Dendritic cell treated with granulocyte-macrophage colony-stimulating factor and Interleukin-4, amounts not matched to agents 40 ng/mL and 50 ng/mL, for 4 days (primary cell): ENCODE results near the gene ME3.
"Not testable (repeated sequence)": the region's sequence is repeated elsewhere in the genome, so short reads cannot be mapped to it uniquely, and the experiment has no call there.

ENCODE experiments used
- H3K27ac Mint-ChIP-seq: one replicate; pipeline ENCODE4 v1.8.0; 2022; ENCODE audit warnings: mild to moderate bottlenecking, mixed read lengths
- H3K27me3 Mint-ChIP-seq: one replicate; pipeline ENCODE4 v1.8.0; 2022; ENCODE audit warnings: mild to moderate bottlenecking, mixed read lengths
- H3K36me3 Mint-ChIP-seq: one replicate; pipeline ENCODE4 v1.8.0; 2022; ENCODE audit warnings: low read depth, mixed read lengths
- H3K4me1 Mint-ChIP-seq: one replicate; pipeline ENCODE4 v1.8.0; 2022; ENCODE audit warnings: low read depth, mixed read lengths
- H3K4me3 Mint-ChIP-seq: one replicate; pipeline ENCODE4 v1.8.0; 2022; ENCODE audit warnings: mild to moderate bottlenecking, moderate library complexity, mixed read lengths
- H3K9me3 Mint-ChIP-seq: one replicate; pipeline ENCODE4 v1.8.0; 2022; ENCODE audit warnings: mixed read lengths
- intact Hi-C: fragments of 100-400 bp; cut with micrococcal nuclease; formaldehyde crosslinking; loops from one replicate; pipeline ENCODE4 v1.15.0; 2022

Gene ME3

DNA sequence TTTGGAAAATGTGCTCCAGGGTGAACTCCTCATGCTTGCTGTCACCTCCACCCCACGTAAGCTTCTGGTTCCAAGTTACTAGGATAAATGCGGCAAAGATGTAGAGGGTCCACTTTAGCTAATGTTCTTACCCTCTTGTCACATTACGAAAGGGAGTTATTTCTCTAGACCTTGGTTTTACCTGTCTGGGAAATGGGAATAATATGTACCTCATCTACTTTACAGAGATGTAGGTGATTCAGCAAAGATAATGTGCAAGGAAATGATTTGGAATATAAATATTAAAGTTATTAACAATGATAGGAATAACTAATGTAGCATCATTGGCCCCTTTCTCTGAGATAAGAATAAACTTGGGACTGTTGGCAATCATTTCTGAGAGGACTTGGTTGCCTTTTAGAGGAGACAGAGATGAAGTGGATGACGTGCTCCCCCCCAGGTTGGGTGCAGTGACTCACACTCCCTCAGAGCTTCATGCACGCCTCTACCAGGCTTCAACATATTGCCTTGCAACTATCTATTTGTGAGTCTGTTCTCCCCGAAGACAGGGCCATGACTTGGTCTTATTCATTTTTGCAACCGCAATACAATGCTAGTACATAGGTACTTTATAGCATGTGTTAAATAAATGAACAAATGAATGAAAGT, 97.1 kb downstream of the ME3 start:
- Mint-ChIP-seq H3K4me1 (no peaks in the 10 kb centered on the region), H3K9me3 (no peaks in the 10 kb centered on the region), H3K36me3 (no peaks in the 10 kb centered on the region), H3K27me3 (no peaks in the 10 kb centered on the region), H3K27ac (no peak overlapping the region), H3K4me3 (no peak overlapping the region)
- intact Hi-C loops: no loop called here

DNA sequence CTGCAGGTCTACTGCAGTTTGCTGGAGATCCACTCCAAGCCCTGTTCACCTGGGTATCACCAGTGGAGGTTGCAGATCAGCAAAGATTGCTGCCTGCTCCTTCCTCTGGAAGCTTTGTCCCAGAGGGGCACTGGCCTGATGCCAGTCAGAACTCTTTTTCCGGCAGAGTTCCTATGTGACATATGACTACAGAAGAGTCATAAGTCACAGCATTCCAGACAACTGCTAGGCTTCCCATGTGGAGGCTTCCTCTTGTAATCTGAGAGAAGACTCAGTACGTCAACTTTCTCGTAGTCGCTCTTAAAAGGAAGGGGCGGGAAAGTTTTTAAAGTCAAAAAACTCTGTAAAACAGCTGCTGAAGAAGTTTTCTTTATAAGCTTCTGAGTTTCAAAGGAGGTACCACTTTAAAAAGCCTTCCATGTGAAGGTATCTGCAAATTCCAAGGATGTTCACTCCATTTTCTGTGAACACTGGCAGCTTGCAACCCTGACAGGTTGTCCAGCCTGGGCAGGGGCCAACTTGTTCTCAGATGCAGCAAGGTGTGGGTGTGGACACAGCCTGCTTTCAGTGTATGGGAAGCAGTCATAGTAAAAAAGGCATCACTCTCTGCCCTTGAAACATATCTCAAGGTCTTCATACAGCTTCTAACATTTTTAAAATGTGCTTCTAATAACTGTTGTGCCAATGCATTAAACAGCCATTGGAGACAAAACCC, 97.8 kb downstream of the ME3 start:
- Mint-ChIP-seq H3K4me3 (no peak overlapping the region), H3K27me3 (no peaks in the 10 kb centered on the region), H3K4me1 (no peaks in the 10 kb centered on the region), H3K9me3 (no peaks in the 10 kb centered on the region), H3K27ac (no peak overlapping the region), H3K36me3 (no peaks in the 10 kb centered on the region)
- intact Hi-C loops: no loop called here

DNA sequence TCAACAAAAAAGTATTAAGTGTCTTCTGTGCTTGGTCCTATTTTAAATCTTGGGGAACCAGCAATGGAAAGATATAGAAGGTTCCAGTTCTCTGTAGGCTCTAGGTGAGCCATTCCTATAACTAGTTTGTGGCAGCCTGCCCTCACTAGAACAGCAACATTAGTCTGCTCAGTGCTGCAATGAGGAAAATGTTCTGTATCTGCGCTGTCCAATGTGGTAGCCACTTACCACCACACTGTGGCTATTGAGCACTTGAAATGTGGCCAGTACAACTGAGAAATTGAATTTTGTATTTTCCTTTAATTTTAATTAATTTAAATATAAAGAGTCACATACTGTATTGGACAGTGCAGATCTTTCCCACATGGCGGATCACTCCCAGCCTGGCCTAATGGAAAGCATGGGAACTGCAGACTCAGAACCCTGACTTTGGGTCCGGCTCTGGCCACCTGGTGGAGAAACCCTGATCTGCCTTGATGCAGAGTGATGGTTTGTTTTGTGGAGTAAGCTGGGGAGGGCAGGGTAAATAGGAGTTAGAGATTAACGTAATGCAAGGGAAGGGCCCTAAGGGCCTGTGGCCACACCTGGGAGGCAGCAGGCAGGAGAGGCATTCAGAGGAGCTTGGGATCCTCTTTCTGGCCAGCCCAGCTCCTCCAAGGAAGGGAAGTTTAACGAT, 101.0 kb downstream of the ME3 start:
- intact Hi-C loops: no loop called here
- H3K4me1 Mint-ChIP-seq: peaks cover 6% of the 10 kb centered on the region
- no peak overlapping the region for H3K4me3 Mint-ChIP-seq
- H3K27ac Mint-ChIP-seq: no peak overlapping the region
- no peaks in the 10 kb centered on the region for H3K27me3 Mint-ChIP-seq
- no peaks in the 10 kb centered on the region for H3K9me3 Mint-ChIP-seq
- H3K36me3 Mint-ChIP-seq: no peaks in the 10 kb centered on the region

DNA sequence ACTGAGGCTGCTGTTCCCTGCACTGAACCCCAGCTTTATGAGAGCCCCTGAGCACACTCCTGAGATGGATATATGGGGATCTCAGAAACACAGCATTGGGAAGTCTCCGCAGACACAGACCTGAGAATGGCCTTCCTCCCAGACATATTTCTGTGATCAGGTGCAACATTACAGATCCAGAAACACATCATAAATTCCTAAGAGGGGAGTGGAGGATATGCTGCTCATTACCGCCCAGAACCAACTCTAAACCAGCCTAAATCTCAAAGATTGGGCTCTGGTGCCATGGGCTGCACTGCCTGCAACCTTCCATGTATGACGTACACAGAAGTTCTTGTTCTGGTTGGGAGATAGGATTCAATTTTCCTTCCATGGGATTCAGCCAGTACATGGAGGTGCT, 102.0 kb downstream of the ME3 start:
- no peak overlapping the region for H3K4me3 Mint-ChIP-seq
- no peaks in the 10 kb centered on the region for H3K9me3 Mint-ChIP-seq
- H3K36me3 Mint-ChIP-seq: no peaks in the 10 kb centered on the region
- H3K27ac Mint-ChIP-seq: no peak overlapping the region
- no peaks in the 10 kb centered on the region for H3K27me3 Mint-ChIP-seq
- intact Hi-C loops: no loop called here
- peaks cover 6% of the 10 kb centered on the region for H3K4me1 Mint-ChIP-seq

DNA sequence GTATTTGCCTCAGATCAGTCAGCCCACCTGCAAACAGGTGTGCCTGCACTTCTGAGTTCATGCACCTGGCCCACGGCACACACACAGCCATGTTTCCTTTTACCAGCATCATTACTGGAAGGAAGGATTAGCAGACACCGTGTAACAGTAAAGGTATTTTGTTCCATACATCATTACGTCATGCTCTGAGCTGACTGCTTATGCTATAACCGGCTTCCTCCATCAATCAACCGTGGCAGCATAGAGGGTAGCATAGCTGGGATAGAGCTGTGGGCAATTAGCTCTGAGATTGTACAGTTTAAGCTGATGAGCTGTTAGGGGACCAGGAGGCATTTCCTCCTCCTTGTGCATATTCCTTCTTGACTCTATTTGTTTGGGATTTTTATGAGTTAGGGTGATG, 102.4 kb downstream of the ME3 start:
- H3K27me3 Mint-ChIP-seq: no peaks in the 10 kb centered on the region
- intact Hi-C loops: no loop called here
- H3K9me3 Mint-ChIP-seq: no peaks in the 10 kb centered on the region
- no peak overlapping the region for H3K27ac Mint-ChIP-seq
- no peaks in the 10 kb centered on the region for H3K36me3 Mint-ChIP-seq
- no peak overlapping the region for H3K4me3 Mint-ChIP-seq
- H3K4me1 Mint-ChIP-seq: peaks cover 6% of the 10 kb centered on the region

DNA sequence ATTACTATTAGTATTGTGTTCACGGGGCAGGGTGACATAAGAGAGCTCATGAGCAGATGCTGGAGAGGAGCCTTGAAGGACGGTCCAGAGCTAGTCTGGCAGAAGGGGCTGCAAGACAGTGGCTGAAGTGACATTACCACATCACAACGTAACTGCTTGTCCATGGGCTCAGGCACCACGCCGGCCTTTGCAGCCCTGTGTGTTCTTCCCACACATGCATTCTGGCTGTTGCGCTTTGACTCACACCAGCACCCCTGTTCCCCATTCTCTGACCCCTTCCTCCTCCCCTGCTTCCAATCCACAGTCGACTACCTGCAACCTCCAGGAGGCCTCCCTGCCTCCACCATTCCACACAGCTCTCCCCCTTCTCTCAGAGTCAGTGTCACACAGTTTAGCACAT, 103.3 kb downstream of the ME3 start:
- Mint-ChIP-seq H3K27ac (no peak overlapping the region), H3K27me3 (no peaks in the 10 kb centered on the region)

DNA sequence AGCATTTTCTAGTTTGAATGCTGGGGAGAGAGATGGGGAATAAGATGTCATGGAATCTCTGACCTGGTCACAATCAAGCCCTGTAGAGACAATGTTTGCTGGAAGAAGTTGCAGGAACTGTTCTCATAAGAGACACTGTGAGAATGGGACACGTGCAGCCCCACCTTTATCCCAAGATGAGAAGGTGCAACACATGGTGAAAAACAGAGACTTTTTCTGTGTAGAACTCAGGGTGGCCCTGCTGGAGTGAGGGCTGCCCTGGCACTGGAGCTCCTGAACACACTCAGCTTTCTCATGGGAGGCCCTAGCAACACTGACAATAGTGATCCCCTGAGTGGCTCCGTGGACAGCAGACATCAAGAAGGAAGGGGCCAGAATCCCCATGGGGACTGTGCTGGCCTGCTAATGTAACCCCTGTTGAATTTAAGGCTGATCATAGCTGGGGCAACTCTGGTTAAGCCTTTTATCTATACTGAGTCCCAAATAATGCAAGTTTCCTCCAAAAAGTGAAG, 106.6 kb downstream of the ME3 start:
- no peak overlapping the region for H3K27ac Mint-ChIP-seq
- intact Hi-C loops: no loop called here
- H3K36me3 Mint-ChIP-seq: no peaks in the 10 kb centered on the region
- peaks cover 7% of the 10 kb centered on the region for H3K9me3 Mint-ChIP-seq
- H3K27me3 Mint-ChIP-seq: no peaks in the 10 kb centered on the region
- no peak overlapping the region for H3K4me3 Mint-ChIP-seq
- H3K4me1 Mint-ChIP-seq: peaks cover 6% of the 10 kb centered on the region

More for the DNA sequence above, 103.3 kb downstream of the ME3 start:
- H3K9me3 Mint-ChIP-seq: no peaks in the 10 kb centered on the region
- no peak overlapping the region for H3K4me3 Mint-ChIP-seq
- intact Hi-C loops: no loop called here
- peaks cover 6% of the 10 kb centered on the region for H3K4me1 Mint-ChIP-seq
- H3K36me3 Mint-ChIP-seq: no peaks in the 10 kb centered on the region

DNA sequence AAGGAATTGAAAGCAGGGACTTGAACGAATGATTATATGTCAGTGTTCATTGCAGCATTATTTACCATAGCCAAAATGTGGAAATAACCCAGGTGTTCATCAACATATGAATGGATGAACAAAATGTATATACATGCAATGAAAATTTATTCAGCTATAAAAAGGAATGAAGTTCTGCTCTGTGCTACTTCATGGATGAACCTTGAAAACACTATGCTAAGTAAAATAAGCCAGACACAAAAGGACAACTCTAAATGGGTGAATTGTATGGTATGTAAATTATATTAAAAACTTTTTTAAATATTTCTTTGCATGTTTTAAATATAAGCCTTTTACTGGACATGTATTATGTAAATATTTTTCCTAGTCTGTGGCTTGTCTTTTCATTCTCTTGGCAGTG, 107.0 kb downstream of the ME3 start:
- H3K27ac Mint-ChIP-seq: no peak overlapping the region
- H3K4me1 Mint-ChIP-seq: peaks cover 6% of the 10 kb centered on the region
- H3K9me3 Mint-ChIP-seq: peaks cover 7% of the 10 kb centered on the region
- H3K36me3 Mint-ChIP-seq: no peaks in the 10 kb centered on the region
- intact Hi-C loops: no loop called here
- H3K27me3 Mint-ChIP-seq: no peaks in the 10 kb centered on the region
- H3K4me3 Mint-ChIP-seq: no peak overlapping the region

DNA sequence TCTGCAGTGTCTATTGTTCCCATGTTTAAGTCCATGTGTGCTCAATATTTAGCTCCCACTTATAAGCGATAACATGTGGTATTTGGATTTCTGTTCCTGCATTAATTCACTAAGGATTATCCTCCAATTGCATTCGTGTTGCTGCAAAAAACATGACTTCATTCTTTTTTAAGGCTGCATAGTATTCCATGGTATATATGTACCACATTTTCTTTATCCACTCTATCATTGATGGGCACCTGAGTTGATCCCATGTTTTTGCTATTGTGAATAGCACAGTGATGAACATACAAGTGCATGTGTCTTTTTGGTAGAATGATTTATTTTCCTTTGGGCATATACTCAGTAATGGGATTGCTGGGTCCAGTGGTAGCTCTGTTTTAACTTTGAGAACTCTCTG, 109.6 kb downstream of the ME3 start:
- H3K4me3 Mint-ChIP-seq, H3K36me3 Mint-ChIP-seq, H3K27me3 Mint-ChIP-seq, H3K27ac Mint-ChIP-seq, intact Hi-C loops: not testable (repeated sequence)
- Mint-ChIP-seq H3K4me1 (peaks cover 15% of the 10 kb centered on the region), H3K9me3 (peaks cover 20% of the 10 kb centered on the region)

DNA sequence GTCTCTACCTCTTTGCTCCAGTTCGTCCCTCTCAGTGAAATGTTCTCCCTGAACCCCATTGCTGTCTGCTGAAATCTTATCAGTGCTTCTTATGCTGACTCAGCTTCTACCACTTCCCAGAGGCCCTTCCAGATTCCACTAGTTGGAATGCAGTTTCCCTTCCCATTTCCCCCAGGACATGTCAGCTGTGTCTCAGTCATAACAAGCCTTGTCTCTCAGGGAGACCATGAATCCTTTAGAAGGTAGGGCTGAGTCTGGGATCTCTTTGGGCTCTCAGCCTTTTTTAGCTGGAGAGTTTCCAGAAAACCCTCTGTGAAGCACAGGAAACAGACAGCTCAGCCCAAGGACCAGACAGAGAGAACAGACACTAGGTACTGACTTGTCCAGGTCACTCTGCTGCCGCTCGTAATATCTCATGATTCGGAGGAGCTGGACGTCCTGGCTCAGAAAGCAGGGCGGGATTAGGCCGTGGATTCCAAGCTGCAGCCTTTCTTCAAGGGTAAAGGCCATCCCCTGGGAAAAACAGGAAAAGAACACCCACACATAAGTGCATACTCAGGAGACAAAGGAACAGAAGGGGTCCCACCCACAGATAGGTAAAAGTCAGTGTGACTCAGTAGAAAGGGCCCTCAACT, 113.0 kb downstream of the ME3 start:
- intact Hi-C loops: no loop called here
- H3K4me3 Mint-ChIP-seq: no peak overlapping the region
- H3K4me1 Mint-ChIP-seq: peaks cover 20% of the 10 kb centered on the region
- peaks cover 20% of the 10 kb centered on the region for H3K9me3 Mint-ChIP-seq
- no peak overlapping the region for H3K27ac Mint-ChIP-seq
- no peaks in the 10 kb centered on the region for H3K27me3 Mint-ChIP-seq
- H3K36me3 Mint-ChIP-seq: no peaks in the 10 kb centered on the region

DNA sequence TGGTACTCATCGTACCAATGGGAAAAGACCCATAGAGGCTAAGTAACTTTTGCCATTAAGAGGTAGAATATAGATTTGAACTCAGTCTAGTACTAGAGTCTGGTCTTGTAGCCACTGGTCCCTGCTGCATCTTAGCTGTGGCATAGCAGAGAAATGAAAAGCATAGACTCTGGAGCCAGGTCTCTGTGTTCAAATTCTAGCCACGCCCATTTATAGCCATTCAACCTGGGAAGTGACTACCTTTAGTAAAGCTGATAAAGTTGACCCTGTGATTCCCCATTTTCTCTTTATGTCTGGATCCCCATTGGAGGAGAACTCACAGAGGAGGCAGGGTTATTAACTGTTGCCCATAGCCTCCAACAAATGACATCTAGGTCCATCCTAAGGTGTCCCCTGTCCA, 113.6 kb downstream of the ME3 start:
- intact Hi-C loops: no loop called here
- Mint-ChIP-seq H3K9me3 (peaks cover 20% of the 10 kb centered on the region), H3K4me1 (peaks cover 20% of the 10 kb centered on the region), H3K4me3 (no peak overlapping the region), H3K27me3 (no peaks in the 10 kb centered on the region), H3K36me3 (no peaks in the 10 kb centered on the region), H3K27ac (no peak overlapping the region)

DNA sequence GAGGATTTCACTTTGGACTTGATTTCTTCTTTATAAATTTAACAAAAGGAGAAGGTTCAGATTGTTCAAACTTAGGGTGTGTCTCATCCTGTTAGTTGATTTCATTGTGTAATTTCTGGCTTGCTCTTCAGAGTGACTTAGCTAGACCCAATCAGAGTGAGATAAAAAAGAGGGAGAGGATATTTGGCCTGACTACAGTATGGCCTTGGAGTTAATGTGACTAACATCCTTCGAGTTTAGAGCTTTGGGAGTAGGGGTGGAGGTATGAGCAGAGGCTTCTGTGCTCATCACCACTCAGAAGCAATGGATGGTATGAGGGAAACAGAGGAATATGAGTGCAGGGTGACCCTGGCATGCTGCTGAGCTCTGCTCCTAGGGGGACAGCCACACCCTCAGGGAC, 114.2 kb downstream of the ME3 start:
- peaks cover 20% of the 10 kb centered on the region for H3K4me1 Mint-ChIP-seq
- peaks cover 20% of the 10 kb centered on the region for H3K9me3 Mint-ChIP-seq
- no peak overlapping the region for H3K4me3 Mint-ChIP-seq
- H3K27ac Mint-ChIP-seq: no peak overlapping the region
- H3K27me3 Mint-ChIP-seq: no peaks in the 10 kb centered on the region
- H3K36me3 Mint-ChIP-seq: no peaks in the 10 kb centered on the region
- intact Hi-C loops: no loop called here

DNA sequence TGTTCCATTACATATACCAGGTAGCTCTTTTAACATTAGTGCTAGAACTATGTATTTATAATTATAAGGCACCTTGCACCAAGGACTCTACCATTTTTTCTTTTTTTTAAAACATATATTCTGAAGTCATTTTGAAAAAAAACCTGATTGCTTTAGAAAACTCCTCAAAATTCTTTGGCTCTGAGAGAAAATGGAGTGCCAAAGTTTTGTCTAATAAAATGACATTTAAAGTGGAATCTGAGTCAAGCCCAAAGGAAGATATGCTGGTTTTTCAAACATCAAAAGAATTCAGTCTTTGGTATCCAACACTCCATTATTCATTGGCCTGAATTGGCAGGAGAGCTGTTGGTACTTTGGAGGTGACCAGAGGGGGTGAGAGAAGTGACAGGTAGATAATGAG, 116.5 kb downstream of the ME3 start:
- Mint-ChIP-seq H3K9me3 (peaks cover 14% of the 10 kb centered on the region), H3K27ac (no peak overlapping the region)
- intact Hi-C loops: no loop called here

DNA sequence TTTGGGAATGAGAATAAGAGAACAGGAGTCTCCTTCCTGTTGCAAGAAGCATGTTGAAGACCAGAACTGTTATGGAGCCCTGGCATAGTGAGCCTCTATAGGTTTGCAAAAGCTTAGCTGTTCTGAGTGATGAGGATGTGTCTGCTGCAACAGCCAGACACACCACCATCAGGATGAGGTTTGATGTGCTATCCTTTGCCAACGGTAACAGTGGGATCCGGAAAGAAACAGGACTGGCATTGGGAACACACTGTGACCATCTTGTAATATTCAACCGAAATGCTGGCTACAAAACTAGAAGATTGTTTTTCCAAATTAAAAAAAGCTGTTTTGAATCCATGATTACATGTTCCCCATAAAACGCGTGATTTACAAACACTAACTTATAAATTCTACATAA, 117.0 kb downstream of the ME3 start:
- H3K9me3 Mint-ChIP-seq: peaks cover 14% of the 10 kb centered on the region
- intact Hi-C loops: no loop called here
- no peak overlapping the region for H3K4me3 Mint-ChIP-seq
- no peak overlapping the region for H3K27ac Mint-ChIP-seq
- peaks cover 20% of the 10 kb centered on the region for H3K4me1 Mint-ChIP-seq
- H3K36me3 Mint-ChIP-seq: no peaks in the 10 kb centered on the region
- H3K27me3 Mint-ChIP-seq: no peaks in the 10 kb centered on the region

More for the DNA sequence above, 116.5 kb downstream of the ME3 start:
- Mint-ChIP-seq H3K4me1 (peaks cover 20% of the 10 kb centered on the region), H3K27me3 (no peaks in the 10 kb centered on the region), H3K36me3 (no peaks in the 10 kb centered on the region), H3K4me3 (no peak overlapping the region)
